Amniotic stem cell (primary cell): ENCODE data around the gene SF3B3.
"Not testable (repeated sequence)": the region's sequence is repeated elsewhere in the genome, so short reads cannot be mapped to it uniquely, and the experiment has no call there.

ENCODE experiments used
- DNase-seq: peaks from one replicate; lab custom pipeline; 2025; lab: John Stamatoyannopoulos, UW

Gene SF3B3

DNA sequence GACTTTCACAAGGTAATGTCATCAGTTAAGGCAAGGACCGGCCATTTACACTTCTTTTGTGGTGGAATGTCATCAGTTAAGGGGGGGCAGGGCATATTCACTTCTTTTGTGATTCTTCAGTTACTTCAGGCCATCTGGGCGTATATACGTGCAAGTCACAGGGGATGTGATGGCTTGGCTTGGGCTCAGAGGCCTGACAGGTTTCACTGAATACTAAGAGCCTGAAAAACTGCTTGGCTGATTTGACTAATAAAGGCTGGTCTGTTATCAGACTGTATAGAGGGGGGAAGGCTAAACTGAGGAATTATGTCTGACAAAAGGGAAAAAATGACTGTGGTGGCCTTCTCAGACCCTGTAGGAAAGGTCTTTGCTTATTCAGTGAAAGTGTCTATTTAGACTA, 98.2 kb downstream of the SF3B3 start:
- DNase-seq, result not testable (repeated sequence)
